ENCODE measurements around the gene CHMP1A.

GRCh38 chr16:89637379-89637778, 20.1 kb downstream of the CHMP1A start:
- TF ChIP-seq CTCF (conservative IDR thresholded peaks at IDR 0.05; ENCODE audit: low read depth in 2 of 2) (no peak), REST (IDR thresholded peaks at IDR 0.05; ENCODE audit: unreplicated experiment) (no peak), POLR2AphosphoS5 (IDR thresholded peaks at IDR 0.05; ENCODE audit: low read depth) (no peak), EZH2phosphoT487 (IDR thresholded peaks at IDR 0.05; ENCODE audit: unreplicated experiment) (no peak), EZH2 (IDR thresholded peaks at IDR 0.05; ENCODE audit: low read depth, unreplicated experiment) (no peak), JUNB (IDR thresholded peaks at IDR 0.05; ENCODE audit: unreplicated experiment) (no peak), ZNF331 (CRISPR knock-in tag; IDR thresholded peaks at IDR 0.05; ENCODE audit: low read depth) (no peak), STAT1 (IDR thresholded peaks at IDR 0.05; ENCODE audit: unreplicated experiment) (no peak)

Data from GM23338 (cell line).